ENCODE measurements around the gene GUCY2F.
A peak's percentile ranks its signal among the peaks of the same experiment; 100 is the strongest.

Gene GUCY2F

DNA sequence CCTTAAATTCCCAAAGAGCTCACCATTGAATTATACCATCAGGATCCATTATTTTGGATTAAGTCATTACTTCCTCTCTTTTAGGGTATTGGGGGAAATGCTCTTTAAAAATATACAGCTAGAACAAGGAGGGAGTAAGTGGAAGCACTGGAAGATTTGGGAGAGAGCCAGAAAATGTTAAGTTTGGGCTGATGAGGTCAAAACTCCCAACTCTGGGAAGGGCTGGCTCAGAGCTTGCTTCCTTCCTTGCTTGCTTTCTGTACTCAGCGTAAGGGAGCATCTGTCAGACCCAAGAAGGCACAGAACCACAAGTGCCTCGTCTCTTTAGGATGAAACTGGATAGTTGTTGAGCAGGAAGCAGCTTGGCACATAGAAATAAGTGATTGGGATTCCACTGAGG, 138.2 kb downstream of the GUCY2F start:
- H3K9me3 ChIP-seq (ENCODE audit: control insufficient read depth, low read length), result peaks cover 18% of the 10 kb centered on the region
- DNase-seq (ENCODE audit: low read depth), result no peak

DNA sequence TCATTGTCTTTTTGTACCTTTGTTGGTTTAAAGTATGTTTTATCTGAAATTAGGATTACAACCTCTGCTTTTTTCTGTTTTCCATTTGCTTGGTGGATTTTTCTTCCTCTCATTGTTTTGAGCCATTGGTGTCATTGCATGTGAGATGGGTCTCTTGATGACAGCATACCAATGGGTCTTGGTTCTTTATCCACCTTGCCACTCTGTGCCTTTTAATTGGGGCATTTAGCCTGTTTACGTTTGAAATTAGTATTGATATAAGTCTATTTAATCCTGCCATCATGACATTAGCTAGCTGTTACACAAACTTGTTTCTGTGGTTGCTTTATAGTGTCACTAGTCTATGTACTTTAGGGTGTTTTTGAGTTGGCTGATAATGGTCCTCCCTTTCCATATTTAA, 145.7 kb downstream of the GUCY2F start:
- no peaks in the 10 kb centered on the region for H3K36me3 ChIP-seq (ENCODE audit: control insufficient read depth, insufficient read depth, low read length, severe bottlenecking)
- peaks cover 47% of the 10 kb centered on the region for H3K9me3 ChIP-seq (ENCODE audit: control insufficient read depth, low read length)
- DNase-seq (ENCODE audit: low read depth), result no peak
- no peaks in the 10 kb centered on the region for H3K4me1 ChIP-seq (ENCODE audit: control insufficient read depth, insufficient read depth, low read length)
- H3K27me3 ChIP-seq (replicated peaks; ENCODE audit: control insufficient read depth, insufficient read depth, low read length), result peaks cover 14% of the 10 kb centered on the region
- H3K4me3 ChIP-seq (ENCODE audit: low read length), result no peak overlapping the region
- no peak overlapping the region for H3K9ac ChIP-seq (ENCODE audit: low read length)

More for the DNA sequence above, 138.2 kb downstream of the GUCY2F start:
- Histone ChIP-seq H3K4me3 (ENCODE audit: low read length) (no peak overlapping the region), H3K27me3 (replicated peaks; ENCODE audit: control insufficient read depth, insufficient read depth, low read length) (peaks cover 57% of the 10 kb centered on the region), H3K36me3 (ENCODE audit: control insufficient read depth, insufficient read depth, low read length, severe bottlenecking) (no peaks in the 10 kb centered on the region), H3K4me1 (ENCODE audit: control insufficient read depth, insufficient read depth, low read length) (peaks cover 14% of the 10 kb centered on the region), H3K9ac (ENCODE audit: low read length) (no peak overlapping the region)

DNA sequence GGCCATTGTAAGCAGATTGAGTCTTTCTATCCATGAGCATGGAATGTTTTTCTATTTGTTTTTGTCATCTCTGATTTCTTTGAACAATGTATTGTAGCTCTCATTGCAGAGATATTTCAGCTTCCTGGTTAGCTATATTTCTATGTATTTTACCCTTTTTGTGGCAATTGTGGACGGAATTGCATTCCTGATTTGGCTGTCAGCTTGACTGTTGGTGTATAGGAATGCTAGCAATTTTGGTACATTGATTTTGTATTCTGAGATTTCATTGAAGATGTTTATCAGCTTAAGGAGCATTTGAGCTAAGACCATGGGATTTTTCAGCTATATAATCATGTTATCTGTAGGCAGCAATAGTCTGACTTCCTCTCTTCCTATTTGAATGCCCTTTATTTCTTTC, 154.6 kb downstream of the GUCY2F start:
- no peaks in the 10 kb centered on the region for H3K4me1 ChIP-seq (ENCODE audit: control insufficient read depth, insufficient read depth, low read length)
- peaks cover 2% of the 10 kb centered on the region for H3K27me3 ChIP-seq (replicated peaks; ENCODE audit: control insufficient read depth, insufficient read depth, low read length)
- H3K36me3 ChIP-seq (ENCODE audit: control insufficient read depth, insufficient read depth, low read length, severe bottlenecking), result no peaks in the 10 kb centered on the region
- DNase-seq (ENCODE audit: low read depth), result peak; percentile 46
- peaks cover 21% of the 10 kb centered on the region for H3K9me3 ChIP-seq (ENCODE audit: control insufficient read depth, low read length)
- H3K4me3 ChIP-seq (ENCODE audit: low read length), result no peak overlapping the region
- H3K9ac ChIP-seq (ENCODE audit: low read length), result no peak overlapping the region
